Trophoblast cell (in vitro differentiated cells and primary cell): ENCODE results near the gene CHRNB2.

ENCODE experiments used
- DNase-seq, 2 donors: peaks; one replicate each; pipeline ENCODE4 v3.0.0-alpha.2; 2016
- H2AFZ ChIP-seq: 2 replicates; pipeline ENCODE4 v1.6.1; 2013; ENCODE audit warnings: low read length, moderate library complexity, mild to moderate bottlenecking; ENCODE audit not compliant: insufficient read depth, poor library complexity
- H2AK5ac ChIP-seq: 2 replicates; pipeline ENCODE4 v1.6.1; 2013; ENCODE audit warnings: mild to moderate bottlenecking, low read length
- H2BK120ac ChIP-seq: 2 replicates; pipeline ENCODE4 v1.6.1; 2013; ENCODE audit warnings: low read length, mild to moderate bottlenecking, moderate library complexity; ENCODE audit not compliant: insufficient read depth, poor library complexity
- H2BK12ac ChIP-seq: 2 replicates; pipeline ENCODE4 v1.6.1; 2013; ENCODE audit warnings: mild to moderate bottlenecking, low read length, moderate library complexity
- H2BK5ac ChIP-seq: 2 replicates; pipeline ENCODE4 v1.6.1; 2013; ENCODE audit warnings: low read length, low read depth, moderate library complexity, mild to moderate bottlenecking; ENCODE audit not compliant: poor library complexity
- H3K14ac ChIP-seq: 2 replicates; pipeline ENCODE4 v1.6.1; 2013; ENCODE audit warnings: mild to moderate bottlenecking, low read length
- H3K18ac ChIP-seq: 2 replicates; pipeline ENCODE4 v1.6.1; 2013; ENCODE audit warnings: mild to moderate bottlenecking, low read length
- H3K23ac ChIP-seq: 2 replicates; pipeline ENCODE4 v1.6.1; 2013; ENCODE audit warnings: low read length
- H3K27ac ChIP-seq: 2 replicates; pipeline ENCODE4 v1.5.1; 2013; ENCODE audit warnings: low read depth, mild to moderate bottlenecking, inconsistent platforms, low read length, moderate library complexity
- H3K27me3 ChIP-seq: 2 replicates; pipeline ENCODE4 v1.6.1; 2013; ENCODE audit warnings: inconsistent platforms, mild to moderate bottlenecking, low read length, moderate library complexity; ENCODE audit not compliant: insufficient read depth
- H3K36me3 ChIP-seq, 2 experiments: 1 replicate in 1 of 2; 2 replicates in 1 of 2; pipeline ENCODE4 v1.6.1; 2013; ENCODE audit warnings: low read length in 2 of 2, mild to moderate bottlenecking in 2 of 2, moderate library complexity in 1 of 2; ENCODE audit not compliant: insufficient read depth in 2 of 2, control insufficient read depth in 1 of 2
- H3K4ac ChIP-seq: 2 replicates; pipeline ENCODE4 v1.6.1; 2013; ENCODE audit warnings: low read depth, mild to moderate bottlenecking, low read length, moderate library complexity
- H3K4me1 ChIP-seq, 2 experiments: 1 replicate in 1 of 2; 2 replicates in 1 of 2; pipeline ENCODE4 v1.6.1; 2013; ENCODE audit warnings: low read length in 2 of 2, mild to moderate bottlenecking in 2 of 2, moderate library complexity in 1 of 2; ENCODE audit not compliant: insufficient read depth in 2 of 2, control insufficient read depth in 1 of 2
- H3K4me2 ChIP-seq: 2 replicates; pipeline ENCODE4 v1.6.1; 2013; ENCODE audit warnings: inconsistent platforms, mild to moderate bottlenecking, low read length, moderate library complexity
- H3K4me3 ChIP-seq: 2 replicates; pipeline ENCODE4 v1.5.1; 2013; ENCODE audit warnings: mild to moderate bottlenecking, low read depth, low read length, inconsistent platforms
- H3K79me1 ChIP-seq: one replicate; pipeline ENCODE4 v1.6.1; 2013; ENCODE audit warnings: low read length
- H3K79me2 ChIP-seq: 2 replicates; pipeline ENCODE4 v1.6.1; 2013; ENCODE audit warnings: low read length, mild to moderate bottlenecking; ENCODE audit not compliant: control insufficient read depth, insufficient read depth, poor library complexity
- H3K9ac ChIP-seq: 2 replicates; pipeline ENCODE4 v1.6.1; 2013; ENCODE audit warnings: mild to moderate bottlenecking, low read length
- H3K9me3 ChIP-seq: 2 replicates; pipeline ENCODE4 v1.6.1; 2013; ENCODE audit warnings: low read depth, mild to moderate bottlenecking, control low read depth, inconsistent platforms, low read length; ENCODE audit not compliant: insufficient read depth
- H4K12ac ChIP-seq: 2 replicates; pipeline ENCODE4 v1.6.1; 2013; ENCODE audit warnings: low read depth, mild to moderate bottlenecking, low read length, moderate library complexity
- H4K8ac ChIP-seq: 2 replicates; pipeline ENCODE4 v1.6.1; 2013; ENCODE audit warnings: low read depth, mild to moderate bottlenecking, low read length, moderate library complexity
- H4K91ac ChIP-seq: one replicate; pipeline ENCODE4 v1.6.1; 2013; ENCODE audit warnings: low read depth, mild to moderate bottlenecking, low read length, moderate library complexity
- WGBS: extraction: QIAGEN DNeasy Blood & Tissue Kit; methylation state at CpG from one replicate; pipeline ENCODE4 v1.1.7; 2013; ENCODE audit warnings: missing lambda C conversion rate; ENCODE audit not compliant: insufficient read length, insufficient coverage; ENCODE audit errors: extremely low coverage; 5-methylcytosine and 5-hydroxymethylcytosine counted together

Gene CHRNB2

DNA sequence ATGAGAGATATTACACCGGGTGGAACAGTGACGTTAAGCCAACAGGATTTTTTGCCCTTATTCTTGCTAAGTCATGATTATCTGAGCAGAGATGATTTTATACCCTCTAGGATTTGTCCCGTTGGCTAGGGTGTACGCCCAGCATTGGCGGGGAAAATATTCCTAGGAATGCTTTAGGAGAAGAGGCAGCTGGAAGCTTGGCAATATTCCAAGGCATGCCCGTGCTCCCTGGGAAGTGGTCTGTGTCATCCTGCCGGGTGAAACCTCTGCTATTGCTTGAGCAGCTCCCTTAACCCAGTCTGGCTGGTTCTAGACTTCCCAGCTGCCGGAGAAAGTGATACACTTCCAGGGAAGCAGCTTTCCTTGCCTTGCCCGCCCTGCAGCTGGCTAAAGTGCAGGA is 16.2 kb downstream of the CHRNB2 start:
- no peak overlapping the region for H4K8ac ChIP-seq
- H3K9ac ChIP-seq = no peak overlapping the region
- H2BK120ac ChIP-seq = no peak overlapping the region
- H3K27me3 ChIP-seq = no peaks in the 10 kb centered on the region
- H4K12ac ChIP-seq = no peak overlapping the region
- H3K27ac ChIP-seq = no peak overlapping the region
- peaks cover 63 to 90% of the 10 kb centered on the region in 2 experiments for H3K36me3 ChIP-seq
- H3K4me1 ChIP-seq = no peaks in the 10 kb centered on the region
- H3K4me2 ChIP-seq = no peak overlapping the region
- no peak overlapping the region for H3K23ac ChIP-seq
- no peak overlapping the region for H2AK5ac ChIP-seq
- H2BK5ac ChIP-seq = no peak overlapping the region
- no peak overlapping the region for H2BK12ac ChIP-seq
- H3K9me3 ChIP-seq = no peaks in the 10 kb centered on the region
- H3K4me3 ChIP-seq = no peak overlapping the region
- no peak overlapping the region for H2AFZ ChIP-seq
- H3K4ac ChIP-seq = no peak overlapping the region
- no CpG with 5 or more reads among the region's 9 CpGs for WGBS
- no peaks in the 10 kb centered on the region for H3K79me1 ChIP-seq
- H3K18ac ChIP-seq = no peak overlapping the region
- H3K14ac ChIP-seq = no peak overlapping the region
- no peaks in the 10 kb centered on the region for H3K79me2 ChIP-seq
- no peak overlapping the region for H4K91ac ChIP-seq
- peak in 1 of 2 donors; percentile 27 for DNase-seq

DNA sequence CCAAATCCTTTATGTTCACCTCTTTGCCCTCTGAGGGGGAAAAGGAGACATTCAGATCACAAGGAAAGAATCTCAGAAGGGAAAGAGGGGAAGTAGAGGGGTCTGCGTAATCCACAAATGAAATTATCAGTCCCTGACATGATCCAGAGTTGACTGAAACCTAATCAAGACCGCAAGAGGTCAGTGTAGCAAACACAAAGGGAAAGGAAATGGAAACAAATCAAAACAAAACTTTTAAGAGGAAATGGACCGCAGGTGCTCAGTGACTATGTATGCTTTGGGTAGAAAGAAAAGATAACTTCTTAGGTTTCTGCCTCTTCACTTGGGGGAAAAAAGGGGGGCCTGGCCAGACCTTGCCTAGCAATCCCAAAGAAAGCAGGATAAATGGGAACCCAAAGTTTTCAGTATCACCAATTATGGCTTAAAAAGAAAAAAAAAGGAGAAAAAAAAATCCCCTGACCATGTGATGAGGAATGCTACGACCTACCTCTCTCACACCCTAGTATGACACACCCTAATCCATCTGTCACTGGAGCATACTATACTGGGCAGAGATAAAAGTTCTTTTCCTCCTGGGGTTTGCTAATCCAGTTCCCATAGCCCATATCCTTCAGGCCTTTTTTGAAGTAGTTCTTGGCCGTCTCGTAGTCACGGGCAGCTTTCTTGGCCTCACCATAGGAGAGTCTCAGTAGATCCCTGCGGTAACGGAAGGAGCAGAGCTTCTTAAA is 16.9 kb downstream of the CHRNB2 start:
- Histone ChIP-seq H3K18ac (no peak overlapping the region), H2BK12ac (no peak overlapping the region), H3K9ac (no peak overlapping the region), H3K4me2 (no peak overlapping the region), H4K91ac (no peak overlapping the region), H3K9me3 (no peaks in the 10 kb centered on the region), H2AK5ac (no peak overlapping the region), H2AFZ (no peak overlapping the region), H3K4me1 (no peaks in the 10 kb centered on the region), H3K14ac (no peak overlapping the region), H4K8ac (no peak overlapping the region), H3K27ac (no peak overlapping the region), H3K4me3 (no peak overlapping the region), H2BK5ac (no peak overlapping the region), H2BK120ac (no peak overlapping the region), H3K79me1 (no peaks in the 10 kb centered on the region), H3K4ac (no peak overlapping the region), H3K27me3 (no peaks in the 10 kb centered on the region), H3K23ac (no peak overlapping the region), H3K79me2 (no peaks in the 10 kb centered on the region), H3K36me3 (peaks cover 61 to 90% of the 10 kb centered on the region in 2 experiments), H4K12ac (no peak overlapping the region)
- DNase-seq = no peak
- no CpG with 5 or more reads among the region's 9 CpGs for WGBS

DNA sequence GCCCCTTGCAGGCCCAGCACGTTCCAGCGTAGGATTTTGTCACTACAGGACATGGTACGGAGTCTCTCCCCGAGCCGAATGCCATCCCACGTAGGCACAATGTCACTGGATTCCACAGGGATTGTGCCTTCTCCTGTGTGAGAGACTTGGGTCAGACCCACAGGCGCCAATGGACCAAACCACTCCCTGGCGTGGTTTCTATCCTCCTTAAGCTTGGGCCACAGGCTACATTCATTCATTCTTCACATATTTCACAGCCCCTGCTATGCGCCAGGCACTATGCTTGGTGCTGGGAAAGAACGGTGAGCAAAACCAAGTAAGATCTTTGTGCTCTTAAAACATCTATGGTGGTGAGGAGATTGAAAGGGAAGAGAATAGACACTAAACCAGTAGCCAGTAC is 18.7 kb downstream of the CHRNB2 start:
- H3K79me1 ChIP-seq = no peaks in the 10 kb centered on the region
- H3K4me1 ChIP-seq = no peaks in the 10 kb centered on the region
- H3K4me3 ChIP-seq = no peak overlapping the region
- peak; percentile 37 to 49 for DNase-seq
- no peak overlapping the region for H2BK5ac ChIP-seq
- no peak overlapping the region for H2BK120ac ChIP-seq
- no peak overlapping the region for H2BK12ac ChIP-seq
- no peak overlapping the region for H2AFZ ChIP-seq
- H3K4me2 ChIP-seq = no peak overlapping the region
- H3K23ac ChIP-seq = no peak overlapping the region
- no peak overlapping the region for H4K91ac ChIP-seq
- no peaks in the 10 kb centered on the region for H3K27me3 ChIP-seq
- no peak overlapping the region for H4K8ac ChIP-seq
- H3K9ac ChIP-seq = peak overlapping the region; percentile 28
- H3K36me3 ChIP-seq = peaks cover 58 to 88% of the 10 kb centered on the region in 2 experiments
- H3K14ac ChIP-seq = no peak overlapping the region
- no peak overlapping the region for H2AK5ac ChIP-seq
- no peak overlapping the region for H3K4ac ChIP-seq
- H3K27ac ChIP-seq = no peak overlapping the region
- no peak overlapping the region for H3K18ac ChIP-seq
- no peaks in the 10 kb centered on the region for H3K9me3 ChIP-seq
- no peaks in the 10 kb centered on the region for H3K79me2 ChIP-seq
- no peak overlapping the region for H4K12ac ChIP-seq
- WGBS = no CpG with 5 or more reads among the region's 10 CpGs

DNA sequence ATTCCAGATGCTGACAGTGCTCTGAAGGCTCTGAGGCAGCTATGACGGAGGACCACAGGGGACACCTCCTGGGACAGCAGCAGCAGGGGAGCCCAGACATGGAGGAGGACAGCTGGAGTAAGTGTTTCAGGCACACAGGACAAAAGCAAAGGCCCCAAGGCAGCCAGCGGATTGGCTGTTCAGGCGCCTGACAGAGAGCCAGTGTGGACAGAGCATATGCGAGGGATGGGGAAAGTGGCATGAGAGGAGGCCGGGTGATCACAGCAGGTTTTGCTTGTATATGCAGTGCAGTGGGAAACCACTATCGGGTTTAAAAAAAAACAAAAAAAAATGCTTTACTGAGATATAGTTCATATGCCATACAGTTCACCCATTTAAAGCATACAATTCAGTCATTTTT is 19.1 kb downstream of the CHRNB2 start:
- no peak overlapping the region for H4K91ac ChIP-seq
- H3K18ac ChIP-seq = no peak overlapping the region
- no peak overlapping the region for H3K27ac ChIP-seq
- H3K4me2 ChIP-seq = no peak overlapping the region
- no peak overlapping the region for H3K23ac ChIP-seq
- H2BK12ac ChIP-seq = no peak overlapping the region
- no peak overlapping the region for H2AK5ac ChIP-seq
- H4K12ac ChIP-seq = no peak overlapping the region
- H4K8ac ChIP-seq = no peak overlapping the region
- H3K4ac ChIP-seq = no peak overlapping the region
- H2BK120ac ChIP-seq = no peak overlapping the region
- no peak for DNase-seq
- no peaks in the 10 kb centered on the region for H3K79me1 ChIP-seq
- no peaks in the 10 kb centered on the region for H3K27me3 ChIP-seq
- H3K79me2 ChIP-seq = no peaks in the 10 kb centered on the region
- no peak overlapping the region for H3K4me3 ChIP-seq
- no peaks in the 10 kb centered on the region for H3K9me3 ChIP-seq
- H3K14ac ChIP-seq = no peak overlapping the region
- H3K9ac ChIP-seq = no peak overlapping the region
- WGBS = no CpG with 5 or more reads among the region's 6 CpGs
- no peaks in the 10 kb centered on the region for H3K4me1 ChIP-seq
- no peak overlapping the region for H2BK5ac ChIP-seq
- H2AFZ ChIP-seq = no peak overlapping the region
- H3K36me3 ChIP-seq = peaks cover 59 to 90% of the 10 kb centered on the region in 2 experiments
